Stimulated activated CD4-positive, alpha-beta T cell treated with anti-CD3 and anti-CD28 coated beads, Interleukin-1b, Interleukin-23, amount 100 ng/mL, for 1 hour (primary cell): Measurements from ENCODE around the gene GLCE.
"Not testable (repeated sequence)": the region's sequence is repeated elsewhere in the genome, so short reads cannot be mapped to it uniquely, and the experiment has no call there.

ENCODE experiments used
- DNase-seq, 2 donors: peaks; one replicate each; pipeline ENCODE4 v3.0.0-alpha.2; 2020; ENCODE audit warnings: low read depth in 2 of 2

GLCE gene

DNA sequence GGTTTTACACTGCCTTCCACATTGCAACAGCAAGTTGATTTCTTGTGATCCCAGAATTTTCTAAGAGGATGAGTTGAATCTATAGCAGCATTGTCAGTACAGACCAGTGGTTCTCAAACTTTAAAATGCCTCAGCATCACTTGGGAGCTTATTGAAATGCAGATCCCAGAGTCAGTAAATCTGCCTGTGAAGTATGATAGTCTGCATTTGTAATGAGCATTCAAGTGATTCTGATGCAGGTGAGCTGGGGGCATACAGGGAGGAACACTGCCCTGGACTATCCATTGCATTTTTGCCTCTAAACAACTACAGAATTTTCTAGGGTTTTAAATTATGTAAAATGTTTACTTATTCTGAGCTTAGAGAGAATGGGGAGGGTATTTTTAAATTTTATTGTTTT lies 110.8 kb downstream of the GLCE start:
- DNase-seq: no peak

DNA sequence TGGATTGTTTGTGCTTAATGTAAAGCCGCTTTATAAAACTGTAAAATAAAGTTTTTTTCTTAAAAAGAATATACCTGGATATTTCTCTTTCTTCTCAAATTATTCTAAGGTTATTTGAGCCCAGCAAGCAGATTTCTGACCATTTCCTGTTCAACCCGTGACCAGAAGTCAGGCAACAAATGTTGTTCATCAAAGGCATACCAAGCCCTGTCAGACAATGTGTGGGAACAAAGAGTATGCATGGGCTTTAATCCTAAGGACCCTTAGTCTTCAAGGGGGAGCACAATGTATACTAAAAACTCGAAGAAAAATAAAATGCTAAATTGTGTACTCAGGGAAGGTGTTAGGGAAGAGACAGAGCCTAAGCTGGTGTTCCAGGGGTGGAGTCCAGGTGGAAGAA lies 111.7 kb downstream of the GLCE start:
- no peak for DNase-seq

GRCh38 chr15:69272891-69273290 lies 112.5 kb downstream of the GLCE start:
- DNase-seq: no peak

DNA sequence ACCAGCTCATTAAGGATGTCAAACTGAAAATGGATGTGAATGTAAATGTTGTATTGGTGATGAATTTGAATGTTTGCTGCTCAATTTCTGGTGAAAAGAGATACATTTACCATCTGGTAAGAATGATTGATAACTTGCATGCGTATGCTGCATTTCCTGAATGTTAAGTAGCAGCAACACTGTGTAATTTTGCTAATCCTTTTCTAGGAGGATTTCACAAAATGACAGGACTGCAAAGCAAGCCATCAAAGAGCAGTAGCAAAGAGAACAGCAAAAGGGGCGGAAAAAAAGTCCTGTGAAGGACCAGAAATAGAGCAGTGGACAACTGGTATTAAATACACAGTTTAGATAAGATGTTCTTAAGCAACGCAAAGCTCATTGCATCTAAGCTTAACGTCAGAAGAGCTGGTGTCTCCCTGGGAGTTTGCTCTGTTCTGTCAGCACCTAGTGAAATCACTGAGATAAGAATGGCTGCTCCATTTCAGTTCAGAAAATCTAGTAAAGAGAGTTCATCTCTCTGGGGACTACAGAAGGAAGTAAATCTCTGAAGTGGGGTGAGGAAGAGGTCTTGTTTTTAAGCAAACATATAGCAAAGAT lies 114.7 kb downstream of the GLCE start:
- no peak for DNase-seq

DNA sequence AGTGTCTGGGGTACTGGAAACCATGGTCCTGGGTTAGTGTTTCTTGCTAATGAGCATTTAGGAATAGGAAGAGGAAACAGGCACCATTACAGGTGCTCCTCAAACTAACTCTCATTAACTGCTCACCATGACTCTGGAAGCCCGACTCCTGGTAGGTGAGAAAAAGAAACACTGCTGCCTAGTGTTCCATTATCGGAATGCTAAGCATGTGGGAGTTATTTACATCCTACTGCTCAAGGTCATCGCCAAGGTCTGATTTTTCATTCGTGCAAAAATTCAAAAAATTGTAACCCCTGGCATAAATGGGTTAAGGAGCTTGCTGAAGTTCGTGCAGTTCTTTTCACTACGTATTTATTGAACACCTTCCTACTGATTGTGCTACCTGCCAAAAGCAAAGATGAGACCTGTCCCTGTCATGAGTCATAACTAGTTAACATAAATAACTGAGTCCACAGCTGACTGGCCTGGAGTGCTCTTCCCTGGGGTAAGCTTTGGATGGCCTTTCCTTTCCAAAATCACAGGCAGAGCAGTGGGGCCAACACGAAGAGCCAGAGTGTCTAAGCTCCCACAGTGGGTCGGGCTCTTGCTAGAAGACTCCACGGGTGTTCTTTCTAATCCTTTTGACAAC lies 115.6 kb downstream of the GLCE start:
- DNase-seq: no peak

DNA sequence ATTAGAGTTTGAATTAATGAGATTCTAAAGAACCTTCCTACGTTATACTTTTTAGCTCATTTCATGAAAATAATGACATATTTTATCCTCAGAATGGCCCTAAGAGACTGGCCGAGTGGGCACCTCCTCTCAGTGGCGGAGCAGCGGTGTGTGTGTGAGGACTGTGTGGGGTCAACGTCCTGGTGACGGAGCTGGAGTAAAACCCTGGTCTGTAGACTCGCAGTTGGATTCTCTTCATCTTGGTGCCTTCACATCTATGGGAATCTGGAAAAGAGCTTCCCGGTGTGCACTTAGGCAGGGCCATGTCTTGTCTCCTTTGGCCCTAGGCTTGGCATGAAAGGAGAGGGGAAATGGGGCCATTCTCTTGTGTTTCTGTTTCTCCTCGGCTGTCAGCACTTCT lies 116.9 kb downstream of the GLCE start:
- no peak for DNase-seq

DNA sequence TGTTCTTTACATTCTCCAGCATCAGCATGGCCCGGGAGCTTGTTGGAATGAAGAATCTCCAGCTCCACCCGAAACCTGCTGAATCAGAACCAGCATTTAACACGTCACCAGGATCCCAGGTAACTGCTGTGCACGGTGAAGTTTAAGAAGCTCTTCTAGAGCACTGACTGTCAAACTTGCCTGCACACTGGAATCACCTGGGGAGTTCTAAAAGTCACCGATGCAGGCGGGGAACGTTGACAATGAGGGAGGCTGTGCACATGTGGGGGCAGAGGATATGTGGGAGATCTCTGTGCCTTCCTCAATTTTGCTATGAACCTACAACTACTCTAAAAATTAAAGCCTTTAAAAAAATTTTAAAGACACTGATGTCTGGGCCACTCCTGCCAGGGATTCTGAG lies 119.2 kb downstream of the GLCE start:
- DNase-seq: no peak

DNA sequence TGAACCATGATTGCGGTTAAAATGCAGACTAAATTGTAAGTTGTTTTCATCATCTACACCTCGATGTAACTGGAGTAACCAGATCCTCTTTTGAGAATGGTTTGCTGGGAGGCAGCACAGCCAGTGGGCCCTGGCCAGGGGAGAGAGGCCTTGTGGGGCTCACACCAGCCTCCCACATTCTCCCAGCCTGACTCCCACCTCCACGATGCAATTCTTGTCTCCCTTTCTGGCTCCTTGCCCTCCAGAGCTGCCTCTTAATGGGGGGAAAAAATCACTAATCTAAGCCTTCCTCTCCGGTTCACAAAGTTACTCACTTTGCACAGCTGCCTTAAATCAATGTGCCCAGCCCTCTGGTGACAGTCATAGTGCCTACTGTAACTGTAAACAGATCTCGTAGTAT lies 120.3 kb downstream of the GLCE start:
- DNase-seq: no peak

- DNase-seq: no peak
These were observed 121.8 kb downstream of the GLCE start for GRCh38 chr15:69282104-69282743.

- no peak for DNase-seq
These were observed 125.4 kb downstream of the GLCE start for GRCh38 chr15:69285834-69286233.

GRCh38 chr15:69288011-69288410 lies 127.6 kb downstream of the GLCE start:
- DNase-seq: no peak

DNA sequence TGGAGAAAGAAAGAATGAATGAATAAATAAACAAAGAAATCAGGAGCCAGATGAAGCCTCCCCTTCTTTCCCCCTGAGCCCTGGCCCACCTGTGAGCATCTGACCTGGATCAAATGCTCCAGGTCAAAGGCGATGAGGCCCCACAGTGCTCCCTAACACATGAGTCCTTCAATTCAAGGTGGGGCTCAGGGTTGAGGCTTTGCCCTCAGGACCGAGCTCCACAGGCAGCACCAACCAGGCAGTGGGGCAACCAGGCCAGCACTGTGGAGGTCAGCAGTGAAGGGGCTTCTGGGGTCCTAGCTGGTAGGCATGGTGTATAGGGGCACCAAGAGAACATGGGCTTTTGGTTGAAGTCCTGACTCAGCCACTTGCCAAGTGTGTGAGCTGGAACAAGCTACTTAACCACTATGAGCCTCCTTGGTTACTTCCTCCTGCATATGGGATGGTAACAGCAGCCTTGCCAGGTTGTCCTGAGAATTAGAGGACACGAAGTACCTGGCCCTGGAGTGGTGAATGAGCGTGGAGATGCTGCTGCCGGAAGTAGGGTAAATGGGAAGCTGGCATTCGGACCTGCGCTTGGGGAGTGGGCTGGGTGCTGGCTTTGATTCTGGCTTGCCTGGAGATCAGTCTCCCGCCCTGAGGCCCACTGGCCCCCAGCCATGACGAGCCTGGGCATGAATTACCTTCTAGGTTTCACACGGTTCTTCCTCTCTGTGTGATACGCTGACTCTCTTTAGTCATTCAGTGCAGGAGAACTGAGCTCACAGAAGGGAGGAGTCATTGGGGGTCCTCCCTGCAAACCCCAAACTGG lies 128.3 kb downstream of the GLCE start:
- no peak for DNase-seq

- no peak for DNase-seq
These were observed 129.1 kb downstream of the GLCE start for GRCh38 chr15:69289342-69290146.

DNA sequence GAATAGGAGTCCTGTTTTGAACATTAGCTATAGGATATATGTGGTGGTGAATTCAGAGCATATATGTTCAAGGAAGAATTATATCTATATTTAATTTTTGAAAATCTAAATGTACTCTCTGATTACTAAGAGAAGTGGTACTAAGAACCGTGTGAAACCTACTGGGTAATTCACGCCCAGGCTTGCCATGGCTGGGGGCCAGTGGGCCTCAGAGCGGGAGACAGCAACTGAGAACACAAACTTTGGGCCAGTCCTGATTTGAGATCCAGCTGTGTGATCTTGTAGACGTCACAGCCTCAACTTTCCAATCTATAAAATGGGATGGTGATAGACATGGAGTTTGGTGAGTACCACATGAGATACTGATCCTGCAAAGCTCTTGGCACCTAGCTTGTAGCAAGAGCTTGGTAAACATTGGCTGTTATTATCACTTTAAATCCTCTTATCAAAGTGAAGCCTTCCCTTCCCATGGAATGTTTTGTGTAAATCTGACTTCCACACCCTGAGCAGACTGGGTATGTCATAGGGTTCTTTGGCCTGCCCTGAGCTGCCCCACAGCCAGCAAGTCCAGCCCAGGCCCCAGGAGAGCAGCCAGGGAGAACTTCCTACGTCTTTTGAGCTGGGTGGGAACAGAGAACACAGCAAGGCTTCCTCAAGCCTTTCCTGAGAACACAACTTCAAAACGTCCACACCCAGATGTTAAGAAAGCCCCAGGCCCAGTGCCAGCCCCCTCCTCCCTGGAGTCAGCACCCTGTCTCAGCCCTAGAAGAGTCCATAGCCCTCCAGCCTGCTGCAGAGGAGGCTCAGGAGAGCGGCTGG lies 130.1 kb downstream of the GLCE start:
- no peak for DNase-seq

DNA sequence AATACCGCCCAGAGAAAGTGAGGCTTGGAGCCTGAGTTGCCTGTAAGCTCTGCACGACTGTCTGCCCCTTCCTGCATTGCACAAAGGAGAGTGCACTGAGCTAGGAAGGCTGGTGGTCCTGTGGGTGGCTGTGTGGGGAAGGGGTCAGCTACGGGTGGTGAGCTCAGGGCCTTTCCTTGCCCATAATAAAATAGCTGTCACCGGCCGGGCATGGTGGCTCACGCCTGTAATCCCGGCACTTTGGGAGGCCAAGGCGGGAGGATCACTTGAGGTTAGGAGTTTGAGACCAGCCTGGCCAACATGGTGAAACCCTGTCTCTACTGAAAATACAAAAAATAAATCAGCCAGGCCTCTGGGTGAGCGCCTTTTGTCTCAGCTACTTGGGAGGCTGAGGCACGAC lies 131.2 kb downstream of the GLCE start:
- DNase-seq: not testable (repeated sequence)

GRCh38 chr15:69292826-69293420 lies 132.5 kb downstream of the GLCE start:
- DNase-seq: no peak

GRCh38 chr15:69293741-69294615 lies 133.5 kb downstream of the GLCE start:
- DNase-seq: no peak

DNA sequence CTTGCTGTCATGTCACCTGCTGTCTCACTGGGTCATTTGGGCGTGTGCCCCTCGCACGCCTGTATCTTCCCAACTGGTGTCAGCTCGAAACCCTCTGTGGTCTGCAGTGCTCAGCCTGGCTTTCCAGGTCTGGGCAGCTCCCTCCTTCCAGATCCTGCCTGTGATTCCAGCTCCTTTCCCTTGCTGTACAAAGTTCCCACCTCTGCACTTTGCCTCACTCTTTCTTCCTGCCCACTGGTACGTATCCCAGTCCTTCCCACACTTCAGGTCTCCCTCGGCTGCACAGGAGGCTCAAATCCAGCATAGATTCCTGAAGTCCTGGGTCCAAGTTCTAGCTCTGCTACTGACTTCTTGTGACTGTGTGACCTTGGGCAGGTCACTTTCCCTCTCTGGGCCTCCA lies 136.2 kb downstream of the GLCE start:
- DNase-seq: no peak

GRCh38 chr15:69297642-69298353 lies 137.4 kb downstream of the GLCE start:
- no peak for DNase-seq
